KOPT-K1 (cell line): ENCODE data around the gene TMEM143.

ENCODE experiments used
- H3K27ac ChIP-seq: fragments of 200-600 bp; sonication (generic); 2 replicates; pipeline ENCODE4 v1.5.1; 2016; ENCODE audit warnings: antibody characterized with exemption, mild to moderate bottlenecking, low read depth, low read length; ENCODE audit not compliant: poor library complexity, severe bottlenecking
- H3K36me3 ChIP-seq: fragments of 200-600 bp; sonication (generic); 2 replicates; pipeline ENCODE4 v1.5.1; 2017; ENCODE audit warnings: antibody characterized with exemption, mild to moderate bottlenecking, low read length, moderate library complexity; ENCODE audit not compliant: insufficient read depth
- H3K9me3 ChIP-seq: fragments of 200-600 bp; sonication (generic); 2 replicates; pipeline ENCODE4 v1.5.1; 2017; ENCODE audit warnings: antibody characterized with exemption, low read length, mild to moderate bottlenecking; ENCODE audit not compliant: insufficient read depth, poor library complexity, severe bottlenecking

The TMEM143 gene

DNA sequence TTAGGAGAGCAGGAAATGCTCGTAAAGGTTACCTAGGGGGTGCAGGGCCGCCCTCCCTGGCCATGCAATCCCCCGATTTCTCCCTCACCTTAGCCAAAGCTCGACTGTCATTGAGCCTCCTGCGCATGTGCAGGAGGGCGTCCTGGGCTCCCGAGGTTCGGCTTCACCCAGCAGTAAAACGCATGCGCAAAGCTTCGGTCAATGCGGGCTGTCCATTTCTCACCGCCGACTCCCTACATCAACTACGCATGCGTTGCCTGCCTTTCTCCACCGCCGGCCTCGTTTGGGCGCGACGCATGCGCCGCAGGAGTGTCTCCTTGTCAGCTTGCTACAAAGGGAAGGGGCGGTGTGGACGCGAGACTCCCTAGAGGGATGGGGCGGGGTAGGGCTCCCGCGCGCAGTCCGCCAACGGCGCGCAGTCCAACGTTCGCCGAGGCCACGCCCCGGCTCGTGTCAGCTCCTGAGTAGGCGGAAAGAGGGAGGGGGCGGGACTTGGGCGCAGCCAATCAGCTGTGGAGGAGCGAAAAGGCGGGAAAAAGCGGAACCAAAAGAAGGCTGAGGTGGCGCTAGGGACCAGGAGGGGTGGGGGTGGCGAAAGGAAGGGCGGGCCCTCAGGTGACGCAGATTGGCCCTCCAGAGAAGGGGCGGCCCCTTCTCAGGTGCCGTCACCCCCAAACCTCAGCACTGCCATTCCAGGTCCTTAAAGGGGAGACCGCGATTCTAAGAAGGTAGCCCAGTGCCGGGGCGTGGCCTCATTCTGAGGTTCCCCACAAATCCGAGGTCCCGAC, at the start of gene TMEM143, which contains the start of gene SYNGR4:
TSS of gene TMEM143 (minus strand) at position 131 of the 788 bp plus-strand sequence. CDS start at position 111, 20 bp downstream.
TSS of gene SYNGR4 (plus strand) at position 558 of the 788 bp plus-strand sequence. CDS start 1,476 bp downstream, outside the sequence.
- H3K36me3 ChIP-seq: no peaks in the 10 kb centered on the region
- no peaks in the 10 kb centered on the region for H3K9me3 ChIP-seq
- H3K27ac ChIP-seq: peak within 1 kb of the TSS; percentile 90

DNA sequence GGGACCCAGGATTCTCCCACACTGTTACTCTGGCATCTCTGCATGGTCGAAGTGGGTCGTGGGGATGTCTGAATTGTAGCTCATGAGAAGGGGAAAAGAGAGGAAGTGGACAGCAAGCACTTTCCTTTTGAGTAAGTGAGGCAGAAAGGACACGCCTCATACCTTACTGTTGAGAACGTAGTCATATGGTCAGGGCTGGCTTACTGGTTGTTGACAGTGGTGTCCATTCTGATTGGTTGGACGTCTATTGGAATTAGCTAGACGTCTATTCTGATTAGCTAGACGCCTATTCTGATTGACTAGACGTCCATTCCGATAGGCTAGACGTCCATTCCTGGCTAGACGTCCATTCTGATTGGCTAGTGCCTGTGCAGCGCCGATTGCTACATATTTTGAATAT, 42.1 kb upstream of the TMEM143 start:
- Histone ChIP-seq H3K36me3 (no peaks in the 10 kb centered on the region), H3K27ac (no peak overlapping the region)

DNA sequence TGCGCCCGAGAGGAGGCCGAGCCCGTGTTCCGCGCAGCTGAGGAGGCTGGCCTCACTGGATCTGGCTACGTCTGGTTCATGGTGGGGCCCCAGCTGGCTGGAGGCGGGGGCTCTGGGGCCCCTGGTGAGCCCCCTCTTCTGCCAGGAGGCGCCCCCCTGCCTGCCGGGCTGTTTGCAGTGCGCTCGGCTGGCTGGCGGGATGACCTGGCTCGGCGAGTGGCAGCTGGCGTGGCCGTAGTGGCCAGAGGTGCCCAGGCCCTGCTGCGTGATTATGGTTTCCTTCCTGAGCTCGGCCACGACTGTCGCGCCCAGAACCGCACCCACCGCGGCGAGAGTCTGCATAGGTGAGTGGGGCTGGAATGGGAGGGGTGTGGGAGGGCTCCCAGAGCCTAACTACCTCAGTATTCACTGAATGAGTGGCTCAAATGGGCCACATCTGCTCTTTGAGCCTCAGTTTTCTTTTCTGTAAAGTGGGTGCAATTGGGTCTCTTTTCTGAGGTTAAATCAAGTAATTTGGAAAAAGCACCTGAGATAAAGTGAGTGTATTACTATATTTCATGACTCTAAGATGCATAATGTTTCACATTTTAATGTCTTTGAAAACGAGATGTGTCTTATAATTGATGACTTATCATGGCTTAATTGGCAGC, 41.4 kb upstream of the TMEM143 start:
- no peaks in the 10 kb centered on the region for H3K9me3 ChIP-seq
- H3K27ac ChIP-seq: no peak overlapping the region
- H3K36me3 ChIP-seq: no peaks in the 10 kb centered on the region

More for the DNA sequence above, 42.1 kb upstream of the TMEM143 start:
- H3K9me3 ChIP-seq: no peaks in the 10 kb centered on the region

- Histone ChIP-seq H3K9me3 (no peaks in the 10 kb centered on the region), H3K27ac (no peak overlapping the region), H3K36me3 (no peaks in the 10 kb centered on the region)
Measured at GRCh38 chr19:48403606-48404005, 39.9 kb upstream of the TMEM143 start.

- Histone ChIP-seq H3K9me3 (no peaks in the 10 kb centered on the region), H3K36me3 (no peaks in the 10 kb centered on the region), H3K27ac (no peak overlapping the region)
Measured at GRCh38 chr19:48401287-48401686, 37.5 kb upstream of the TMEM143 start.

GRCh38 chr19:48400018-48400742, 36.4 kb upstream of the TMEM143 start:
- H3K9me3 ChIP-seq: no peaks in the 10 kb centered on the region
- H3K36me3 ChIP-seq: no peaks in the 10 kb centered on the region
- no peak overlapping the region for H3K27ac ChIP-seq

- H3K9me3 ChIP-seq: no peaks in the 10 kb centered on the region
- peak overlapping the region; percentile 15 for H3K27ac ChIP-seq
- H3K36me3 ChIP-seq: no peaks in the 10 kb centered on the region
Measured at GRCh38 chr19:48398375-48399235, 34.9 kb upstream of the TMEM143 start.

DNA sequence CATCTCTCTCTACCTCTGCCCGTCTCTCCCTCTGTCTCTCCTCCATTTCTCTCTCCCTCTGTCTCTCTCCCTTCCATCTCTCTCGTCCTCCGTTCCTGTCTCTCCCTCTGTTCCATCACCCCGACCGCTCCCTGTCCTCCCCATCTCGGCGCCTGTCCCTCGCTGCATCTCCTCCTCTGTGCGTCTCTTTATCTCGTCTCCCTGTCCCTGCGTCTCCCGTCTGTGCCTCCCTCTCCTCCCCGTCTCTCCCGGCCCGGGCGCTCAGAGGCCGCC, 34.3 kb upstream of the TMEM143 start:
- Histone ChIP-seq H3K27ac (peak overlapping the region; percentile 15), H3K36me3 (no peaks in the 10 kb centered on the region), H3K9me3 (no peaks in the 10 kb centered on the region)

GRCh38 chr19:48397263-48398101, 33.7 kb upstream of the TMEM143 start:
- no peaks in the 10 kb centered on the region for H3K9me3 ChIP-seq
- peak overlapping the region; percentile 15 for H3K27ac ChIP-seq
- no peaks in the 10 kb centered on the region for H3K36me3 ChIP-seq

GRCh38 chr19:48396824-48397176, 33.1 kb upstream of the TMEM143 start:
- Histone ChIP-seq H3K9me3 (no peaks in the 10 kb centered on the region), H3K27ac (no peak overlapping the region), H3K36me3 (no peaks in the 10 kb centered on the region)

- Histone ChIP-seq H3K27ac (no peak overlapping the region), H3K9me3 (no peaks in the 10 kb centered on the region), H3K36me3 (no peaks in the 10 kb centered on the region)
Measured at GRCh38 chr19:48396016-48396823, 32.5 kb upstream of the TMEM143 start.

DNA sequence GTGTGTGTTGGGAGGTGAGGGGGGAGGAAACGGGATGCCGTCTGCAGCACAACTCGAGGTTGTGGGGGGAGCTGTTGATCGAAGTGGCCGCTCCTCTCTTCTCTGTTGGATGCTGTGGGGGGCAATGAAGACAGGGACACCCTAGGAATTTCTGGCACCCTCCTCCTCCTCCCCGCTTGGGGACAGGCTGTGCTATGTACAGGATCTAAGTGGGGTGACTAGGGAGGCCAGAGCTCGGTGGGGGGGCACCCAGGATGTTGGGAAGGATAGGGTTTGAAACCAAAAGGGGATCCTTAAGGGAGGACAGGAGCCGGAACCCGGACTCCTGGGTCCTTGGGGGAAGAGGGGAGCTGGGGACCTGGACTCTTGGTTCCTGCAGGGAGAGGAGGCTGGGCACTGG, 31.8 kb upstream of the TMEM143 start:
- no peak overlapping the region for H3K27ac ChIP-seq
- no peaks in the 10 kb centered on the region for H3K9me3 ChIP-seq
- no peaks in the 10 kb centered on the region for H3K36me3 ChIP-seq

DNA sequence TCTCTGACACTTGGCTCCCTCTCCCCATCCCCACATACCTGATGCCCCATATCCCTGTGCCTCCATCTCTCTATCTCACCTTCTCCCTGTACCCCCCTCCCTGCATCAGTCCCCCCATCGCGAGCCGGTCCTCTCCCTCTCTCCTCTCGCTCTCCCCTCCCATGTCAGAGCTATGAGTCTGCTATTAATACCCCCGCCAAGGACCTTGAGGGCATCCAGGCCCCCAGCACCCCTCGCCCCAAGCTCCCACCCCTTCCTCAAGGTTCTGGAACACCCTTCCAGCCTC, 31.4 kb upstream of the TMEM143 start:
- H3K9me3 ChIP-seq: no peaks in the 10 kb centered on the region
- no peaks in the 10 kb centered on the region for H3K36me3 ChIP-seq
- H3K27ac ChIP-seq: no peak overlapping the region
